Measurements from ENCODE around the gene SIRT6.

GRCh38 chr19:4217429-4218264 lies 35.3 kb upstream of the SIRT6 start:
- no peak for TF ChIP-seq CTCF (IDR thresholded peaks at IDR 0.05)
- no peak for TF ChIP-seq ZFX (IDR thresholded peaks at IDR 0.05; ENCODE audit: borderline replicate concordance)

All from 22Rv1 (cell line).